T-helper 1 cell (primary cell): ENCODE results near the gene VAC14.
A peak's percentile ranks its signal among the peaks of the same experiment; 100 is the strongest.

Source experiments
- DNase-seq, 5 donors: peaks; one replicate each; pipeline ENCODE4 v3.0.0-alpha.2; 2012 to 2020

Gene VAC14

DNA sequence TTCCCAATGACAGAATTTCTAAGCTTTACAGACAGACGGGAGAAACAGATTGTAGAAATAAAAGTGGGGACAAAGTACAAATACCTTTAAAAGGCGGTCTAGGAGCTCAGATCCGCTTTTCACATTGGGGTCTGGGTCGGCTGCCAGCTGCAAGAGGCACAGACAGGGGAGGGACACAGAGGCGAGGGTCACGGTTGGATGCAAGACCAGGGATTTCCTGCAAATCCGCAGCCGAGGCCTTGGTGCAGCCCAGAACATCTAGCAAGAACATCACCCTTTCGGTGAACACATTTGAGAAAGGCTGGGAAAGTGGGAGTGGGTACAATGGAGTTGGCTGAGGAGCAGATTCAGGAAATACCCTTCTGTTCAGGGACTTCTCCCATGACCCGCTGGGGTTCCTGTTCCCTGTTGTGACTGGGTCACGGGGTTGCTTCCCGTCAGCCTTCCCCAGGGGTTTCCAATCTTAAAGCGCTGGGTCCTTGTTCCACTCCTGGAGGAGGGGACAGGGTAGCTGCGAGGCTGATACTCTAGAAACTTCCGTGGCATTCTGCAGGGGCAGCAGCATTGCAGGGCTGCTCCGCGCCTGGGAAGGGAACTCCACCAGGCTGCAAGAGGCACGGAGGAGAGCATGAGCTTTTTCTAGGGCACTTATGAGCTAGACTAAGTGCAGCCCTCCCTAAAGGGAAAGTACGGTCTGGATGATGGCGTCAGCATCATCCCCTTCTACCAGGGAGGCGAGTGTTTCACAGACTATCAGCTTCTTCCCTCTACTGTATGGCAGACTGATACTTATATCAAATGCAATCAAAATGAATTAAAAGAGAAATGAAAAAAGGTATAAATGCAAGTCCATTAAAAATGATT lies 16.0 kb downstream of the VAC14 start:
- no peak for DNase-seq

- no peak for DNase-seq
Observed at GRCh38 chr16:70782237-70782636, 18.7 kb downstream of the VAC14 start.

GRCh38 chr16:70781800-70782199 lies 19.2 kb downstream of the VAC14 start:
- DNase-seq: no peak

DNA sequence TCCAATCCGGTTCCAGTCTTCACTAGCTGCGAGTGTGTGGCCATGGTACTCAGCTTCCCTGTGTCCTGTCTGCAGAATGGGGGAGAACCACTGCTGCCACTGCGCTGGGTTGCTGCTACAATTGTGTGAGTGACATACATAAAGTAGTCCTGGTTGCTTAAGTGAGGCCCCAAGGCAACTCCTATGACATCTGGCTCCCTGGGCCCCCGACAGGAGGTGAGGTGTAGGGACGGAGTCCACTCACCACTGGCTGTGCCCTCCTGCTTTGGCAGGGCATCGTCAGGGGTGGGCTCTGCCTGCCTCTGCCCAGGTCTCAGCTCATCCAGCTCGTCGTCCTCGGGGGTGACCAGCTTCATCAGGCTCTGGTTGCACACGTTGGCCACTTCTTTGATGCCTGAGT lies 20.4 kb downstream of the VAC14 start:
- no peak for DNase-seq

GRCh38 chr16:70779361-70779760 lies 21.6 kb downstream of the VAC14 start:
- no peak for DNase-seq

DNA sequence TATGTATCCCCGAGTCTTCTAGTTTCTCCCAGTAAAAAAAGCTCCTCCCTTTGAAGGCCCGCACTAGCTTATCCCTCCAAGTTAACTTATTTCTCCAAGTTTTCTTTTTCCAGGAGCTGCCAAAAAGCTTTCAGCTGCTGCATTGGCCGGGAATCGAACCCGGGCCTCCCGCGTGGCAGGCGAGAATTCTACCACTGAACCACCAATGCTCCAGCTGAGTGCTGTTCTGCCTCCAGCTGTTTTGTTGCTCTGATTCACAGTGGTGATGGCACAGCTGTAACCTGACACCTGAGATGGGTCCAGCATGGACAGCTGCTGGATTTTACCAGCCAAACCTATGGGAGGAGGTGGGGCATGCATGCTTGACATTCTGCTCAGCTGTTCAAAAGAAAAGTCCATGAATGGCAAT lies 22.1 kb downstream of the VAC14 start:
- DNase-seq: no peak

GRCh38 chr16:70777973-70778406 lies 23.0 kb downstream of the VAC14 start:
- no peak for DNase-seq

DNA sequence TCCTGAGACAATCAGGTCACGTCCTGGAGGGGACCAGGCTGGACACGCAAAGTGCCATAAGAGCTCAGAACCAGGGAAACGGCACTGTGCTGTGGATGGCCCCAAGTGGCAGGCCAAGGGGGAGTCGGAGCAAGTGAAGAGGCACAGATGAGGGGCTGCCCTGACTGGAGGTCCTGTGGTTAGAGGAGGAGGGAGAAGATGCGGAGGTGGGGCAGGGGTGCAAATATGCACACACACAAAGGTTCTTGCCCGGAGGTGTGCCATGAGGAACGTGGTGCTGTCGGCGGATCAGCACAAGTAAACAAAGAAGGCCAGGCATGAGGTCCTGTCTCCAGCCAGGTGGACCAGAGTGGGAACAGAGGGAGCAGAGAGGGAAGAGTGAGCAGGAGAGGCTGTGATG lies 23.5 kb downstream of the VAC14 start:
- DNase-seq: no peak

GRCh38 chr16:70775399-70775798 lies 25.6 kb downstream of the VAC14 start:
- DNase-seq: no peak

DNA sequence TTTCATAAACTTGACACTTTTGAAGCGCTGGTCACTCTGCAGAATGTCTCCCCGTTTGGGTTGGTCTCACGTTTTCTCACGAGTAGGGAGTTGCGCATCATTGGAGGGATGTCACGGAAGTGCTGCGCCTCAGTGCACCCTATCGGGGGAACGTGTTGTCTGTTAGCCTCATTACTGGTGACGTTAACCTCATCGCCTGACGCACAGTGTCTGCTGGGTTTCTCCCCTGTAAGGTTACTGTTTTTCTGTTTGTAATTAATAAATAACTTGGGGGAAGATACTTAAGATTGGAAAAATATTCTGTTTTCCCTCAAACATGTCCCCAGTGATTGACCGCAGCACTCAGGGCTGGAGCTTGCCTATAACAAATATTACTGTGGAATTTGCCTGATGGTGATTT lies 26.7 kb downstream of the VAC14 start:
- no peak for DNase-seq

GRCh38 chr16:70772493-70772892 lies 28.5 kb downstream of the VAC14 start:
- no peak for DNase-seq

GRCh38 chr16:70770626-70771552 lies 30.1 kb downstream of the VAC14 start:
- DNase-seq: peak in 3 of 5 donors; percentile 11 to 47 (median 35)

DNA sequence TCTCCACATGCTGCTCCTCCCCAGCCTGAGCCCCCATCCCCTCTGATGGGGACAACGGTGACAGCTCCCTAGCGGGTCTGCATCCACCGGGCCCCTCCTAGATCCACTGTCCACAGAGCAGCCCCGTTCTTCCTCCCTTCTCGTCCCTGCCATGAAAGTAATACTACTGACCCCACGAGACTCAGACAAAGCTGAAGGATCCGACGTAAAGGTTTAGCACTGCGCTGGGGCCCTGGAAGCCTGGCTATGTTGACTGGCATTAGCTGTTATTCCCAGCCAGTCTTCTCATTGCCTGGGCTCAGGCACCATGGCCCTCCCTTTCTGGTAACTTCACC lies 30.7 kb downstream of the VAC14 start:
- DNase-seq: no peak

- DNase-seq: no peak
Observed at GRCh38 chr16:70769761-70770160, 31.2 kb downstream of the VAC14 start.

DNA sequence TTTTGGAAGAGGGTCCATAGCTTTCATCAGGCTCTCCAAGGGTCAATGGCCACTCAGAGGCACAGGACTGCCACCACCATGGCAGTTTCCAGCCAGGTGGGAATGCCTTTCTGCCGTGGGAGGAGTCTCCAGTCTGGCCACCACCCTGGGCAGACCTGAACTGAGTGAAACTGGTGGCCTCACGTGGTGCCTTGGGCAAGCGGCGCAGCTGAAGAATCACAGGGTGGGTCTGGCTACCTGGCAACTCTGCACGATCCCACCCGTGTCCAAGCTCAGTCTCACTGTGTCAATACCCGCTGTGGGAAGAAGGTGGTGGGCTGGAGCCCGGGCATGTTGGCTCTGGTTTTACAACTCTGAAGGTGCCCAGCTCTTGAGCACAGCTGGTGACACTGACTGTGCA lies 31.8 kb downstream of the VAC14 start:
- no peak for DNase-seq

- no peak for DNase-seq
Observed at GRCh38 chr16:70768203-70768580, 32.8 kb downstream of the VAC14 start.

DNA sequence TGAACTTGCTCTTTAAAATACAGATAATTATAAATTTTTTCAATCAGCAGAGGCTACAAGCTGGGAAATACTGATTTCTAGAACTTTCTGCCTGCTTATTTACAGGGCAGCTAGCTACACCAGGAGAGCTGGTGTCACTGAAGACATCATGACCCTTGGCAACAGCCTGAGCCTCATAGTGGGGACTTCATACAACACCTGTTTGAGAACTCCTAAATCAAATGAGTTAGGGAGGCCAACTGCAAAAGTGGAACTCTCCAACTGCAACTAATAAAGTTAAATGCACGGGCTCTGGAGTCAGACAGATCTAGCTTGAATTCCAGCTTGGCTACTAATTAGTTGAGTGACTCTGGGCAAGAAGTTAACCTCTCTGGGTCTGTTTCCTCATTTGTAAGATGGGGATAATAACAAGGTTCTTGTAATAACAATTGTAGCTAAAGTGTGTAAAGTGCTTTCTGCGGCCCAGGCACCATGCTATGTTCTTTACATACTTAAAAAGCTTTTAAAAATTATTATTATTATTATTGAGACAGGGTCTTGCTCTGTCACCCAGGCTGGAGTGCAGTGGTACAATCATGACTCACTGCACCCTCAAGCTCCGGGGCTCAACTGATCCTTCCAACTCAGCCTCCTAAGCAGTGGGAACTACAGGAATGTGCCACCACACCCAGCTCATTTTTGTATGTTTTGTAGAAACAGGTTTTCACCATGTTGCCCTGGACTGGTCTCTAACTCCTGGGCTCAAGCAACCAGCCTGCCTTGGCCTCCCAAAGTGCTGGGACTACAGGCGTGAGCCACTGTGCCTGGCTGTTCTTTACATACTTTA lies 33.4 kb downstream of the VAC14 start:
- DNase-seq: no peak

- no peak for DNase-seq
Observed at GRCh38 chr16:70766658-70767057, 34.3 kb downstream of the VAC14 start.

GRCh38 chr16:70766176-70766575 lies 34.8 kb downstream of the VAC14 start:
- no peak for DNase-seq

- no peak for DNase-seq
Observed at GRCh38 chr16:70765491-70765890, 35.5 kb downstream of the VAC14 start.

DNA sequence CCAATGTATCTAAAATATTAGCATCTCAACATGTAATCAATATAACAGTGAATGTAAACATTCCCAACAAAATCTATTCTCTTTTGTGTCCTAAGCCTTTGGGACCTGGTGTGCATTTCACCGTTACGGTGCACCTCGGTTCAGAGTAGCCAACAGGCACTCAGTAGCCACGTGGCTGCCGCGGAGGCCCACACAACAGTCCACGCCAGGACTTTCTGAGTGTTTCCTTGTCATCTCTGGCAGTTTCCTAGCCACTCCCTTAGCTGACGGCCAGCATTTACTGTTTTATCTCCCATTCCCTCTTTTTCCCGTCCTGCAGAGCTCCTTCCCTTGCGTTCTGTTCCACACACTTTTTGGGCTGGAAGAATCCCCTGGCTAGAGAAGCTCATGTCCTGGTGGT lies 36.3 kb downstream of the VAC14 start:
- no peak for DNase-seq

GRCh38 chr16:70760221-70760620 lies 40.7 kb downstream of the VAC14 start:
- no peak for DNase-seq

GRCh38 chr16:70759666-70760065 lies 41.3 kb downstream of the VAC14 start:
- DNase-seq: no peak
